Measurements from ENCODE around the gene CBLC.
A peak's percentile ranks its signal among the peaks of the same experiment; 100 is the strongest.

Gene CBLC

DNA sequence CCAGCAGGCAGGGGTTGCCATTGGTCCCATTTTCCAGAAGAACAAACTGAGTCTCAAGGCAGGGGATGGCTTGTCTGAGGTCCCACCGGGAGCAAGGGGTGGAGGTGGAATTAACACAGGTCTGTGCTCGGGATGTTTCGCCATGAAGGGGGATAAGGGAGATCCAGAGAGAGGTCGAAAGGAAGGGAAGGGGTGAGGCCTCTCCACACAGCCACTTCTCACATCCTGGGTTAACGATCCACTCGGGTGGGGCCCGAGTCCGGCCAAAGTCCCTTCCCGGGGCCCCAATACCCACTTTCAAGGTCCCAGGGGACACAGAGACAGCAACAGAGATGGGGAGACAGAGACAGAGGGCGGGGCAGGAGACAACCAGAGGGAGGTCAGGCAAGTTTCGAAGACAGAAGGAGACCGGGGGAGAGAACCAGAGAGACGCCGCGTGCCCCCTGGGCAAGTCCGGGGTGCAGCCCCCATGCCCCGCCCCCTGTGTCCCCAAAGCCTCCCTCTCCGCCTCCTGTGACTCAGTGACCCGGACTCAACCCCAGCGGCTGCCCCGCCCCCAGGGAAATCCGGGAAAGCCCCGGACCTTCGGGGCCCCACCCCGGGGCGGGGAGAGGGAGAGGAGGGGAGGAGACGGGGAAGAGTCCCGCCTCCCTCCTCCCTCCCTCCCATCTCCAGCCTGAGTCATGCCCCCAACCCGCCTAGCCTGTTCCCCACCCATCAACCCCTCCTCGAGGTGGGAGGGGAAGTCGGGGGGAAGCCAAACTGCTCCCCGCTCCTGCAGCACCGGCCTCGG lies 30.5 kb upstream of the CBLC start:
- H3K4me3 ChIP-seq (ENCODE audit: low read depth, low read length), result peak overlapping the region; percentile 94

DNA sequence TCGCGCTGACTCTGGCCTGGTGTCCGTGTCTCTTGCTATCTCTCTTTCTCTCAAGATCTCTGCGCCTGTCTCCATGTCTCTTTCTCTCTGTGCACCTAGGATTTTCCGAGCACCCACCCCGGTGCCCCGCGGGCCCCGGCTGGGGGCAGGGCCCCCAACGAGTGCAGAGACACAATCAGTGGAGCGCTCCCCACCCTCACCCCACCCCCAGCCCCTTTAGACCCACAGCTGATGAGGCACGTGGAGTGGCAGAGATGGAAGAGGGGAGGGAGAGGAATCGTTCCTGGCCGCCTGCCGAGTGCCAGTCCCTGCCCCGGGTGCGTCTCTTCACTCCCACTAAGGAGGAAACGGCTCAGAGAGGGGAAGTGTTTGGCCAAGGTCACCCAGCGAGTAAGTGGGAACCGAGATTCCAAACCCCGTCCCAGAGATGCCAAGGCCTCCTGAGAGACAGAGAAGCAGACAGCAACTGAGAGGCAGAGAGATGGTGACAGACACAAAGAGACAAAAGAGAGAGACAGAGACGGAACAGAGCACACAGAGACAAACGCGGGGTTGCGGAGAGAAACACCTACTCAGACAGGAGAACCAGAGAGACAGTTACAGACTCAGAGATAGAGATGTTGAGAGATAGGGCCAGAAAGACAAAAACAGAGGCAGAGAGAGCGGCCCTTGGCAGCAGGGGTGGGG lies 29.8 kb upstream of the CBLC start:
- H2AFZ ChIP-seq (ENCODE audit: low read length, unreplicated experiment), result peak overlapping the region; percentile 66
- H3K27ac ChIP-seq (ENCODE audit: low read depth, low read length), result peak overlapping the region; percentile 92
- H3K4me3 ChIP-seq (ENCODE audit: low read depth, low read length), result peak overlapping the region; percentile 94
- H3K79me2 ChIP-seq (ENCODE audit: control insufficient read depth, insufficient read depth, low read length, unreplicated experiment), result peaks cover 35% of the 10 kb centered on the region
- H3K4me1 ChIP-seq (ENCODE audit: control insufficient read depth, insufficient read depth, low read length, unreplicated experiment), result peaks cover 39% of the 10 kb centered on the region
- H3K36me3 ChIP-seq (ENCODE audit: insufficient read depth, low read length), result peaks cover 5% of the 10 kb centered on the region
- no peaks in the 10 kb centered on the region for H3K27me3 ChIP-seq (ENCODE audit: insufficient read depth, low read length)

More for the DNA sequence above, 30.5 kb upstream of the CBLC start:
- H2AFZ ChIP-seq (ENCODE audit: low read length, unreplicated experiment), result no peak overlapping the region
- H3K79me2 ChIP-seq (ENCODE audit: control insufficient read depth, insufficient read depth, low read length, unreplicated experiment), result peaks cover 29% of the 10 kb centered on the region
- H3K27ac ChIP-seq (ENCODE audit: low read depth, low read length), result peak overlapping the region; percentile 92
- no peaks in the 10 kb centered on the region for H3K36me3 ChIP-seq (ENCODE audit: insufficient read depth, low read length)
- peaks cover 39% of the 10 kb centered on the region for H3K4me1 ChIP-seq (ENCODE audit: control insufficient read depth, insufficient read depth, low read length, unreplicated experiment)
- H3K27me3 ChIP-seq (ENCODE audit: insufficient read depth, low read length), result no peaks in the 10 kb centered on the region

DNA sequence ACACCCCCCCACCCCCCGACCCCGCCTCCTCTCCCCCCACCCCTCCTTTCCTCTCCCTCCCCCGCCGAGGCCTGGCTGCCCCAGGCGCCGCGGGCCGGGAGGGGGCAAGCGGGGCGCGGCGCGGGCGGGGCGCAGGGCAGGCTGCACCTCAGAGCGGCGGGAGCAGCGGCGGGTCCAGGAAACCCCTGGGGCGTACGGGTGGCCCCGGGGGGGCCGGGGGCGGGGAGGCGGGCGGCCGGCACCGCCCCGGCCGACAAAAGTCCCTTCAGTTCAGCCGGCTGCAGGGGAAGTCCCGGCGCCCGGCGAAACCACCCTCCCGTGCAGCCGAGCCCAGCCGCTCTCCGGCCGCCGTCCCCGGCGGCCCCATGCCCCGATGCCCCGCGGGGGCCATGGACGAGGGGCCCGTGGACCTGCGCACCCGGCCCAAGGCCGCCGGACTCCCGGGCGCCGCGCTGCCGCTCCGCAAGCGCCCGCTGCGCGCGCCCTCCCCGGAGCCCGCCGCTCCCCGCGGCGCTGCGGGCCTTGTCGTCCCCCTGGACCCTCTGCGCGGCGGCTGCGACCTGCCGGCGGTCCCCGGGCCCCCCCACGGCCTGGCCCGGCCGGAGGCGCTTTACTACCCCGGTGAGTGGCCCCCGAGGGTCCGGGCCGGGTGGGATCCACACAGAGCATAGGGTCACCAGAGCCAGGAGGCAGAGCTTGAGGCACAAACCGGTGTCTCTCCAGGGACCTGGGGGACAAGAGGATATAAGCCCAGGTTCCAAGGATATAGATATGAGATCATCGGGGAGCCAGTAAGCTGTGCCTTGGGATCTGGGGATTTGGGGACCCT lies 29.1 kb upstream of the CBLC start, which contains the start of gene BCL3:
Gene BCL3, plus strand, starts transcription at position 283 of the 829 bp plus-strand sequence. Its CDS starts 83 bp downstream, at position 366.
- H3K27ac ChIP-seq (ENCODE audit: low read depth, low read length), result peak within 1 kb of the TSS; percentile 92
- peak within 1 kb of the TSS; percentile 94 for H3K4me3 ChIP-seq (ENCODE audit: low read depth, low read length)
- no peaks in the 10 kb centered on the region for H3K27me3 ChIP-seq (ENCODE audit: insufficient read depth, low read length)
- H3K4me1 ChIP-seq (ENCODE audit: control insufficient read depth, insufficient read depth, low read length, unreplicated experiment), result peaks cover 35% of the 10 kb centered on the region
- H2AFZ ChIP-seq (ENCODE audit: low read length, unreplicated experiment), result peak within 1 kb of the TSS; percentile 66
- peaks cover 6% of the 10 kb centered on the region for H3K36me3 ChIP-seq (ENCODE audit: insufficient read depth, low read length)
- peaks cover 36% of the 10 kb centered on the region for H3K79me2 ChIP-seq (ENCODE audit: control insufficient read depth, insufficient read depth, low read length, unreplicated experiment)

DNA sequence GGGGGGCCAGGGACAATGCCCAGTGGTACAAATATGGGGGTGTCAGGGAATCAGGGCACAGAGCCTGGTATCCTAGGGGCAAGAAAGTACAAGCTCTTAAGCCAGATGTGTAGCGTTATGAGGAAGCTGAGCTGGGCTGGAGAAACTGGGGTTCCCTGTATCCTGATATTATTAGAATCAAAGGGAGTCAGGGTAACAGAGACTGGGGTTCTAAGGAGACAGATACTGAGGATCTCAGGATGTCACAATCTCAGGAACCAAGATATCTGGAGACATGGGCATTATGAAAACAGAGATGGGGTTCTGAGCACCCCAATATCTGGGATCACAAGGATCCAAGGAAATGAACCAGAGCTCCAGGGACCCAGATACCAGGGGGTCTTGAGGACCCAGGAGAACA lies 28.4 kb upstream of the CBLC start:
- Histone ChIP-seq H3K4me1 (ENCODE audit: control insufficient read depth, insufficient read depth, low read length, unreplicated experiment) (peaks cover 41% of the 10 kb centered on the region), H3K4me3 (ENCODE audit: low read depth, low read length) (peak overlapping the region; percentile 94), H3K36me3 (ENCODE audit: insufficient read depth, low read length) (peaks cover 6% of the 10 kb centered on the region), H3K79me2 (ENCODE audit: control insufficient read depth, insufficient read depth, low read length, unreplicated experiment) (peaks cover 36% of the 10 kb centered on the region), H3K27me3 (ENCODE audit: insufficient read depth, low read length) (no peaks in the 10 kb centered on the region), H2AFZ (ENCODE audit: low read length, unreplicated experiment) (no peak overlapping the region), H3K27ac (ENCODE audit: low read depth, low read length) (peak overlapping the region; percentile 92)

DNA sequence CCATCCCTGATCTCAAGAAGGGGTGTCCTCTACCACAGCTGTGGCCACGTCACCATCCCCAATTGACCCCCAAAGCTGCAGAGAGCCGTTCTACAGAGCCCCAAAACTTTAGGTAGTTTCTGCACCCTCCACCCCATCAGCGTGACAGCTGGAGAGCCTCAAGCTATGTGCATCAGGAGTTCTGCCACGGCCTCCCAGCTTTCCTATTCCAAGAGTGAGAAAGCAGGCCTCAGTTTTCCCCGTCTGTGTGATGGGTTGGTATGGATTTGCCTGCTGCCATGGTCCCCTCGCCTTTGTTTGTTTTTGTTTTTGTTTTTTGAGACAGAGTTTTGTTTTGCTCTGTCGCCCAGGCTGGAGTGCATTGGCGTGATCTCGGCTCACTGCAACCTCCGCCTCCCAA lies 27.7 kb upstream of the CBLC start:
- peaks cover 45% of the 10 kb centered on the region for H3K4me1 ChIP-seq (ENCODE audit: control insufficient read depth, insufficient read depth, low read length, unreplicated experiment)
- peak overlapping the region; percentile 92 for H3K27ac ChIP-seq (ENCODE audit: low read depth, low read length)

DNA sequence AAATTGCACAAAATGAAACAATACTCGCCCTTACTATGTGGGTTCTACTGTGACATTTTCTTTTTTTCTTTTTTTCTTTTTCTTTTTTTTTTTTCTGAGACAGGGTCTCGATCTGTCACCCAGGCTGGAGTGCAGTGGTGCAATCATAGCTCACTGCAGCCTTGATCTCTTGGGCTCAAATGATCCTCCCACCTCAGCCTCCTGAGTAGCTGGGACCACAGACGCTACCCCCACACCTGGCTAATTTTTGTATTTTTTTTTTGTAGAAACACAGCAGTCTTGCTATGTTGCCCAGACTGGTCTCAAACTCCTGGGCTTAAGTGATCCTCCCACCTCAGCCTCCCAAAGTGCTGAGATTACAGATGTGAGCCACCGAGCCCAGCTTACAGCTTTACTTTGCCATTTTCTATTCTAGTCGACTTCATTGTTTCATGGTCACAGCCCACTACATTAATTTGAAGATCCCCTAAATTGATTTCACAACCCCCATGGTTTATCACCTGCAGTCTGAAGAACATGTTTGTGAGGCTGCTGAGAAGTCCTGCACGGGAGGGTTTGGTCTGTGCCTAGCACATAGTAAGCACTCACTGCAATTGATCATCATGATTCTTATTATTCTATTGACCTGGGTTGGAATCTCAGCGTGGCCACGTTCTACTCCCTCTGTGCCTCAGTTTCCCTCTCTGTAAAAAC lies 25.4 kb upstream of the CBLC start:
- H3K79me2 ChIP-seq (ENCODE audit: control insufficient read depth, insufficient read depth, low read length, unreplicated experiment), result peaks cover 47% of the 10 kb centered on the region
- peaks cover 9% of the 10 kb centered on the region for H3K36me3 ChIP-seq (ENCODE audit: insufficient read depth, low read length)
- H3K4me3 ChIP-seq (ENCODE audit: low read depth, low read length), result peak overlapping the region; percentile 42
- peak overlapping the region; percentile 95 for H3K27ac ChIP-seq (ENCODE audit: low read depth, low read length)
- peaks cover 41% of the 10 kb centered on the region for H3K4me1 ChIP-seq (ENCODE audit: control insufficient read depth, insufficient read depth, low read length, unreplicated experiment)
- no peak overlapping the region for H2AFZ ChIP-seq (ENCODE audit: low read length, unreplicated experiment)
- no peaks in the 10 kb centered on the region for H3K27me3 ChIP-seq (ENCODE audit: insufficient read depth, low read length)

More for the DNA sequence above, 27.7 kb upstream of the CBLC start:
- Histone ChIP-seq H3K4me3 (ENCODE audit: low read depth, low read length) (peak overlapping the region; percentile 94), H3K36me3 (ENCODE audit: insufficient read depth, low read length) (peaks cover 9% of the 10 kb centered on the region), H3K79me2 (ENCODE audit: control insufficient read depth, insufficient read depth, low read length, unreplicated experiment) (peaks cover 41% of the 10 kb centered on the region), H3K27me3 (ENCODE audit: insufficient read depth, low read length) (no peaks in the 10 kb centered on the region), H2AFZ (ENCODE audit: low read length, unreplicated experiment) (no peak overlapping the region)

DNA sequence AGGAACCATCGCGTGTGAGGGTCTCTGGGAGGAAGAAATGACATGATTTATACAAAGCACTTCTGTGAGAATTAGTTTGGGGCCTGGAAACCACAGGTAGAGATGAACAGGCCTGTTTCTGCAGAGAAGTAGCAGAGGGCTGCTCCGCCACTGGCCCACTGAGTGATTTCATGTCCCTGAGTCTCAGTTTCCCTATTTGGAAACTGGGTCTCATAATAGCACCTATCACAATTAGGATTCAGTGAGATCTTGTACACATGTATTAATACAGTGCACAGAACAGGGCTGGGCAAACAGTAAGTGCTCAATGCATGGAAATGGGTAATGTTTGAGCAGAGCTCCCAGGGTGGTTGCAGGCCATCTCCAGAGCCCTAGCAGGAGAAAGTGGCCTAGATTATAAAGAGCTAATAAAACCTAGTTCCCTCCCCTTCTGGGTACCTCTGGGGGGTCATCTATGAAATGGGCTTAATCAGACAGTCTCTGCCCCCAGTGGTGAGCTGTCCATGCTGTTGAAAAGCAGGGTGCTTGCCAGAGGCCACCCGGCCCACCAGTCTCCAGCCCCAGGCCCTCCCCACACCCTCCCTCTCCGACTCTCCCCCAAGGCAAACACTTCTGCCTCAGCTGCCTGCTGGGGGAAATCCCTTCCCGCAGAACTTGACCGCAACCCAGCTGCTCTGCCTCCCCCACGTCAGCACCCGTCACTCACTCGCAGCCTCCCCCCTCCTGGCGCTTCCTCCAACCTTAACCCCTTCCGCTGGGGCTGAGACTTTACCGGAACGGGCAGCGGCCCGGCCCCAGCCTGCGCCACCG lies 24.7 kb upstream of the CBLC start:
- peak overlapping the region; percentile 95 for H3K27ac ChIP-seq (ENCODE audit: low read depth, low read length)
- peaks cover 46% of the 10 kb centered on the region for H3K4me1 ChIP-seq (ENCODE audit: control insufficient read depth, insufficient read depth, low read length, unreplicated experiment)
- H3K27me3 ChIP-seq (ENCODE audit: insufficient read depth, low read length), result no peaks in the 10 kb centered on the region
- H3K36me3 ChIP-seq (ENCODE audit: insufficient read depth, low read length), result peaks cover 9% of the 10 kb centered on the region
- no peak overlapping the region for H2AFZ ChIP-seq (ENCODE audit: low read length, unreplicated experiment)
- peak overlapping the region; percentile 42 for H3K4me3 ChIP-seq (ENCODE audit: low read depth, low read length)
- H3K79me2 ChIP-seq (ENCODE audit: control insufficient read depth, insufficient read depth, low read length, unreplicated experiment), result peaks cover 47% of the 10 kb centered on the region

DNA sequence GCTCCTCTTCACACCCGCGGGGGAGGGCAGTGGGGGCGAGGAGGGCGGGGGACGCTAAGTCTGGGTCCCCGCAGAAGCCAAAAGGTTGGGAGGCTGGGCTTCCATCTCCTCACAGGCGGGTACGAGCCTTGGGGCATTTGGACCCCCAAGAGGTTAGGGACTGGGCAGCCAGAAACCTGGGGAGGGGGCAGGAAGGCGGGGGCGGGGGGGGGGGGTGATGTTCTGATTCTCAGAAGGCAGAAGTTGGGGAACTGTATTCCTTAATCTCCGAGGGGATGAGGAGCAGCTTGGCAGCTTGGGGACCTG lies 24.1 kb upstream of the CBLC start:
- Histone ChIP-seq H3K4me1 (ENCODE audit: control insufficient read depth, insufficient read depth, low read length, unreplicated experiment) (peaks cover 46% of the 10 kb centered on the region), H3K27ac (ENCODE audit: low read depth, low read length) (peak overlapping the region; percentile 95), H3K36me3 (ENCODE audit: insufficient read depth, low read length) (peaks cover 13% of the 10 kb centered on the region), H2AFZ (ENCODE audit: low read length, unreplicated experiment) (no peak overlapping the region), H3K27me3 (ENCODE audit: insufficient read depth, low read length) (no peaks in the 10 kb centered on the region), H3K79me2 (ENCODE audit: control insufficient read depth, insufficient read depth, low read length, unreplicated experiment) (peaks cover 47% of the 10 kb centered on the region), H3K4me3 (ENCODE audit: low read depth, low read length) (peak overlapping the region; percentile 77)

DNA sequence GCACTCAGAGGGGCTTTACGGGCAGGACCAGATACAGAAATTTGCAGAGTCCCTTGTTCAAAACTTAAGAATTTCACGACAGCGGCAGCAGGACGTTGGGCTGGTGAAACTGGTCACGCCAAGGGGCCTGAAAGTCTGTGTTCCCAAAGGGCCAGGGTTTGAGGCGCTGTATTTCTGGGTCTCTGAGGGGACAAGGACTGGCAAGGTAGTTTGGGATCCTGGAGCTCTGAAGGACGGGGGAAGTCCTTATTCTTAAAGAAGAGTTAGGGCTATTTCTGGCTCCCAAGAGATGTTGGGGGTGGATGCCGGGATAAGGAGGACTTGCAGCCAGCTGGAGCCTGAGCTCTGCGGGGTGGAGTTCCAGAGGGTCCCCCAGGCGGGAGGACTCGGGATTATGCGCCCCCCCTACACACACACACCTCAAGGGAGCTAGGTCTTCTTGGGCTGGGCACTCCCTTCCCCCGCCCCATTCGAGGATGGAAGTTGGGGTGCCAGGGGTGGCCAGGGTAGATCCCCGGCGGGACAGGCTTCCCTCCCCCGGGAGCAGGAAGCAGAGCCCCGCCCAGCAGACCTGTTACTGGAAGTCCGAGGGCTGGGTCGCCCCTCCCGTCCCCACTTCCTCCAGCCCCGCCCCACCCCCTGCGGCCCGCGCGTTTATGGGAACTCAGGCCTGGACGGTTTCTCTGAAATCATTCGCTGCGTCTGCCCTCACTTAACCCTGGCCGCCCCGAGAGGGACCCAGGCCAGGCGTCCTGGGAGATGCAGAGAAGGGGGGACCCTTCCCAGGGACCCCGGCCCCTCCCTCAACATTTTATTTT lies 23.5 kb upstream of the CBLC start:
- Histone ChIP-seq H3K27ac (ENCODE audit: low read depth, low read length) (peak overlapping the region; percentile 95), H3K4me1 (ENCODE audit: control insufficient read depth, insufficient read depth, low read length, unreplicated experiment) (peaks cover 46% of the 10 kb centered on the region), H3K79me2 (ENCODE audit: control insufficient read depth, insufficient read depth, low read length, unreplicated experiment) (peaks cover 42% of the 10 kb centered on the region), H3K36me3 (ENCODE audit: insufficient read depth, low read length) (peaks cover 13% of the 10 kb centered on the region), H3K4me3 (ENCODE audit: low read depth, low read length) (peak overlapping the region; percentile 77), H3K27me3 (ENCODE audit: insufficient read depth, low read length) (no peaks in the 10 kb centered on the region), H2AFZ (ENCODE audit: low read length, unreplicated experiment) (no peak overlapping the region)
